ENCODE results near the gene CNPY1.

The CNPY1 gene

DNA sequence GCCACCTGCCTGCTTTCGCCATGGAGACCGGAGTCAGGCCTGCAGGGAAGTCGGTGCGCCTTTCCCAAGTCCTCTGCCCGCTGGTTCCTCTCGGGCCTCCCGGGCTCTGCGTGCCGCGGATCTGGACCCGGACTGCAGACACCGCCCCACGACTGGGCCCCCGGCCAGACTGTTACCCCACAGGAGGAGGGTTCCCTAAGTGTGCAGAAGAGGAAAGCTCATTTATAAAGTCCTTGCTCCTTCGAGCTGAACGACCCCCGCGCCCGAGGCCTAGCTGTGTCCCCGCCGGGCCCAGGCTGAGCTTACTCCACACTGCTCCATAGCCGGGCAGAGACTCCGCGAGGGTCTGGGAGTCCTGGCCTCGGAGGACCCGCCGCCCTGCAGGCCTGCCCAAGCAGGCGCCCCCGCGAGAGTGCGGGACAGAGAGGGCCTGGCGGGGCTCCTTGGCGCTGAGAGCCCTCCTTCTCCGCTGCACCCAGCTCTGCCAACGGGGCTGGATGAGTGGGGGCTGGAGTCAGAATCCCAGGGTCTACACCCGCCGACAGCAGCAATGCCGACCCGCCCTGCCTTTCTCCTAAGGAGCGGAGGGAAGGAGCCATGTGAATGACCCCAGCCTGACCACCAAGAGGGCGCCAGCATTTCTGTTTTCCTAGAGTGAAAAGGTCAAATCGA lies 80.1 kb downstream of the CNPY1 start:
- no peak for TF ChIP-seq TAF1 (IDR thresholded peaks at IDR 0.05; ENCODE audit: low read depth)
- no peak for TF ChIP-seq TEAD4 (IDR thresholded peaks at IDR 0.05)
- TF ChIP-seq ZBTB7A (IDR thresholded peaks at IDR 0.05; ENCODE audit: low read depth) = no peak
- TF ChIP-seq TCF12 (IDR thresholded peaks at IDR 0.05; ENCODE audit: low read depth) = no peak
- TF ChIP-seq, protein P1, sequence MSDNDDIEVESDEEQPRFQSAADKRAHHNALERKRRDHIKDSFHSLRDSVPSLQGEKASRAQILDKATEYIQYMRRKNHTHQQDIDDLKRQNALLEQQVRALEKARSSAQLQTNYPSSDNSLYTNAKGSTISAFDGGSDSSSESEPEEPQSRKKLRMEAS (IDR thresholded peaks at IDR 0.05) = no peak
- TF ChIP-seq, protein P2, sequence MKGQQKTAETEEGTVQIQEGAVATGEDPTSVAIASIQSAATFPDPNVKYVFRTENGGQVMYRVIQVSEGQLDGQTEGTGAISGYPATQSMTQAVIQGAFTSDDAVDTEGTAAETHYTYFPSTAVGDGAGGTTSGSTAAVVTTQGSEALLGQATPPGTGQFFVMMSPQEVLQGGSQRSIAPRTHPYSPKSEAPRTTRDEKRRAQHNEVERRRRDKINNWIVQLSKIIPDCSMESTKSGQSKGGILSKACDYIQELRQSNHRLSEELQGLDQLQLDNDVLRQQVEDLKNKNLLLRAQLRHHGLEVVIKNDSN (IDR thresholded peaks at IDR 0.05) = no peak
- no peak for TF ChIP-seq NFIC (IDR thresholded peaks at IDR 0.05)
- TF ChIP-seq EP300 (IDR thresholded peaks at IDR 0.05; ENCODE audit: borderline replicate concordance) = no peak

DNA sequence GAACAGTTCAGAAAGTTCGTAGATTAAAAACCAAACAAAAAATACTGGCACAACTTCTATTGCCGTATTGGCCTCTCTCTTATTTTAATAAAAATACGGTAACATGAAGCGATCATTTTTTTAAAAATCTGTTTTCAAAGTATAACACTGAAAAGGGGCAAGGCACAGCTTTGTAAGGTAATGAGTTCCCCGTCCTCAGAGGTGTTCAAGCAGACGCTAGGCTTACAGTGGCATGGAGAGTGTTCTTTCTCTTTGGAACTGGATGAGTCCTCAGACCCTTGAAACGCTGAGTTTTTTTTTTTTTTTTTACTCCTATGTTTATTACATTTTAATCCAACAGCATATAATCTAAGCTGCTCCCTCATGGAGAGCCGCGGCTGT lies 80.6 kb downstream of the CNPY1 start:
- TF ChIP-seq YY1 (IDR thresholded peaks at IDR 0.05; ENCODE audit: low read depth) (no peak), ZBTB7A (IDR thresholded peaks at IDR 0.05; ENCODE audit: low read depth) (no peak), RAD21 (IDR thresholded peaks at IDR 0.05; ENCODE audit: low read depth) (no peak), TEAD4 (IDR thresholded peaks at IDR 0.05) (no peak), CREB1 (IDR thresholded peaks at IDR 0.05; ENCODE audit: low read depth) (no peak), CEBPB (IDR thresholded peaks at IDR 0.05) (no peak), FOXM1 (IDR thresholded peaks at IDR 0.05; ENCODE audit: borderline replicate concordance, low read depth) (no peak), EGR1 (IDR thresholded peaks at IDR 0.05) (no peak), TCF12 (IDR thresholded peaks at IDR 0.05; ENCODE audit: low read depth) (no peak), NFIC (IDR thresholded peaks at IDR 0.05) (no peak), TAF1 (IDR thresholded peaks at IDR 0.05; ENCODE audit: low read depth) (no peak), EP300 (IDR thresholded peaks at IDR 0.05; ENCODE audit: borderline replicate concordance) (no peak)
- TF ChIP-seq, protein P2 (IDR thresholded peaks at IDR 0.05) = no peak
- TF ChIP-seq, protein P1 (IDR thresholded peaks at IDR 0.05) = no peak
- TF ChIP-seq, protein P3, sequence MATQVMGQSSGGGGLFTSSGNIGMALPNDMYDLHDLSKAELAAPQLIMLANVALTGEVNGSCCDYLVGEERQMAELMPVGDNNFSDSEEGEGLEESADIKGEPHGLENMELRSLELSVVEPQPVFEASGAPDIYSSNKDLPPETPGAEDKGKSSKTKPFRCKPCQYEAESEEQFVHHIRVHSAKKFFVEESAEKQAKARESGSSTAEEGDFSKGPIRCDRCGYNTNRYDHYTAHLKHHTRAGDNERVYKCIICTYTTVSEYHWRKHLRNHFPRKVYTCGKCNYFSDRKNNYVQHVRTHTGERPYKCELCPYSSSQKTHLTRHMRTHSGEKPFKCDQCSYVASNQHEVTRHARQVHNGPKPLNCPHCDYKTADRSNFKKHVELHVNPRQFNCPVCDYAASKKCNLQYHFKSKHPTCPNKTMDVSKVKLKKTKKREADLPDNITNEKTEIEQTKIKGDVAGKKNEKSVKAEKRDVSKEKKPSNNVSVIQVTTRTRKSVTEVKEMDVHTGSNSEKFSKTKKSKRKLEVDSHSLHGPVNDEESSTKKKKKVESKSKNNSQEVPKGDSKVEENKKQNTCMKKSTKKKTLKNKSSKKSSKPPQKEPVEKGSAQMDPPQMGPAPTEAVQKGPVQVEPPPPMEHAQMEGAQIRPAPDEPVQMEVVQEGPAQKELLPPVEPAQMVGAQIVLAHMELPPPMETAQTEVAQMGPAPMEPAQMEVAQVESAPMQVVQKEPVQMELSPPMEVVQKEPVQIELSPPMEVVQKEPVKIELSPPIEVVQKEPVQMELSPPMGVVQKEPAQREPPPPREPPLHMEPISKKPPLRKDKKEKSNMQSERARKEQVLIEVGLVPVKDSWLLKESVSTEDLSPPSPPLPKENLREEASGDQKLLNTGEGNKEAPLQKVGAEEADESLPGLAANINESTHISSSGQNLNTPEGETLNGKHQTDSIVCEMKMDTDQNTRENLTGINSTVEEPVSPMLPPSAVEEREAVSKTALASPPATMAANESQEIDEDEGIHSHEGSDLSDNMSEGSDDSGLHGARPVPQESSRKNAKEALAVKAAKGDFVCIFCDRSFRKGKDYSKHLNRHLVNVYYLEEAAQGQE (IDR thresholded peaks at IDR 0.05; ENCODE audit: low read depth) = no peak

DNA sequence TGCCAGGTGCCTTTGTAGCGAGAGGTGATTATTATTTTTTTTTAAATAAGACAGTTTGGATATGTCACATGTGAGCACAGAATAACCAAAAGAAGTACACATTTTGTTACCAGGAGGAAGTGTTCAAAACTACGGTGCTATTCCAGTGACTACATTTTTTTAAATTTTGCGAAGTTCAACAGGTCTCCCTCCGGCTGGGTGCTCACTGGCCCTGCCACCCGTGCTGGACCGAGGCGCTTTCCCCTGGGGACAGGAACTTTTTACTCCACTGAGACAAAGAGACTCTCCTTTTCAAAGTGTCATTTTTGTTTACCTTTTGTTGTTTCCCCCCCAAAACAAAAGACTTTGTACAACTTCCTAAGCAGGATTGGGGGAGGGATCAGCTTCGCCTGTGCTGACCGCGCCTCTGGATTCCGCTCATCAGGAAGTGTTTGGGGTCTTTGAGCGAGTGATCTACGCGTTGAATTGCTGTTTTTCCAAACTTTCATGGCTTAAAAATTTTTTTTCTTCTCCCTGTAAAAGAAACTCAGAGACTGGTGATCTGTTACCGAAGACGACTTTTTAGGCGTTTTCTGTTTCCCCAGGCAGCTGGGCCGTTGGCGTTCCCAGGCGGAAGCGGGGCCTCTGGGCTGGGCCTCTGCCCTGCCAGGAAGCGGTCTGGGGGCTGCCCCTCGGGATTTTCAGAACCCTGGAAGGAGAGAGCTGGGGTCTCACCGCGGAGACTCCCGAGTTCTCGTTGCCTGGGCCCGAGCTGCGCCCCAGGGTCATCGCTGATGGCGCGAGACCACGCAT lies 81.2 kb downstream of the CNPY1 start:
- TF ChIP-seq EP300 (IDR thresholded peaks at IDR 0.05; ENCODE audit: borderline replicate concordance) (no peak), FOXM1 (IDR thresholded peaks at IDR 0.05; ENCODE audit: borderline replicate concordance, low read depth) (no peak), TAF1 (IDR thresholded peaks at IDR 0.05; ENCODE audit: low read depth) (no peak), ZBTB7A (IDR thresholded peaks at IDR 0.05; ENCODE audit: low read depth) (no peak), CEBPB (IDR thresholded peaks at IDR 0.05) (no peak), RAD21 (IDR thresholded peaks at IDR 0.05; ENCODE audit: low read depth) (no peak), YY1 (IDR thresholded peaks at IDR 0.05; ENCODE audit: low read depth) (no peak), CREB1 (IDR thresholded peaks at IDR 0.05; ENCODE audit: low read depth) (no peak), TCF12 (IDR thresholded peaks at IDR 0.05; ENCODE audit: low read depth) (no peak), TEAD4 (IDR thresholded peaks at IDR 0.05) (no peak), EGR1 (IDR thresholded peaks at IDR 0.05) (no peak)
- TF ChIP-seq, protein P3 (IDR thresholded peaks at IDR 0.05; ENCODE audit: low read depth) = no peak
- TF ChIP-seq, protein P1 (IDR thresholded peaks at IDR 0.05) = no peak

DNA sequence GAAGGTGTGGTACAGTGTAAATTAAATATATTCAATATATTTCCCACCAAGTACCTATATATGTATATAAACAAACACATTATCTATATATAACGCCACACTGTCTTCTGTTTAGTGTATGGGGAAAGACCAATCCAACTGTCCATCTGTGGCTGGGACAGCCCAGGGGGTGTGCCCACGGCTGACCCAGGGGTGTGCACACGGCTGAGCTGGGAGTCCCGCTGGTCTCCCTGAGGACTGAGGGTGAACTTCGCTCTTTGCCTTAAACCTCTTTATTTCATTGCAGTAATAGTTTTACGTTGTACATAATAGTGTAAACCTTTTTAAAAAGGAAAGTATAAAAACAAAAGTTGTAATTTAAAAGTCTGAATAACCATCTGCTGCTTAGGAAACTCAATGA lies 82.2 kb downstream of the CNPY1 start:
- TF ChIP-seq NFIC (IDR thresholded peaks at IDR 0.05) = no peak
- TF ChIP-seq, protein P2 (IDR thresholded peaks at IDR 0.05) = no peak
- no peak for TF ChIP-seq FOXM1 (IDR thresholded peaks at IDR 0.05; ENCODE audit: borderline replicate concordance, low read depth)
- TF ChIP-seq YY1 (IDR thresholded peaks at IDR 0.05; ENCODE audit: low read depth) = no peak
- no peak for TF ChIP-seq TCF12 (IDR thresholded peaks at IDR 0.05; ENCODE audit: low read depth)
- no peak for TF ChIP-seq CREB1 (IDR thresholded peaks at IDR 0.05; ENCODE audit: low read depth)
- TF ChIP-seq EGR1 (IDR thresholded peaks at IDR 0.05) = no peak
- no peak for TF ChIP-seq EP300 (IDR thresholded peaks at IDR 0.05; ENCODE audit: borderline replicate concordance)
- no peak for TF ChIP-seq ZBTB7A (IDR thresholded peaks at IDR 0.05; ENCODE audit: low read depth)
- TF ChIP-seq CEBPB (IDR thresholded peaks at IDR 0.05) = no peak
- TF ChIP-seq, protein P1 (IDR thresholded peaks at IDR 0.05) = no peak
- TF ChIP-seq, protein P3 (IDR thresholded peaks at IDR 0.05; ENCODE audit: low read depth) = no peak
- no peak for TF ChIP-seq TEAD4 (IDR thresholded peaks at IDR 0.05)
- no peak for TF ChIP-seq TAF1 (IDR thresholded peaks at IDR 0.05; ENCODE audit: low read depth)
- no peak for TF ChIP-seq RAD21 (IDR thresholded peaks at IDR 0.05; ENCODE audit: low read depth)
